ENCODE data around the gene NDC1. TPM values are rescaled to one million over a fixed set of nuclear protein-coding genes. Genes with fewer than 3 reads are reported as not detected.

NDC1 gene
- total and polyA plus RNA-seq, 7 donors = 3.0 to 12.1 (median 5.7) TPM

DNA sequence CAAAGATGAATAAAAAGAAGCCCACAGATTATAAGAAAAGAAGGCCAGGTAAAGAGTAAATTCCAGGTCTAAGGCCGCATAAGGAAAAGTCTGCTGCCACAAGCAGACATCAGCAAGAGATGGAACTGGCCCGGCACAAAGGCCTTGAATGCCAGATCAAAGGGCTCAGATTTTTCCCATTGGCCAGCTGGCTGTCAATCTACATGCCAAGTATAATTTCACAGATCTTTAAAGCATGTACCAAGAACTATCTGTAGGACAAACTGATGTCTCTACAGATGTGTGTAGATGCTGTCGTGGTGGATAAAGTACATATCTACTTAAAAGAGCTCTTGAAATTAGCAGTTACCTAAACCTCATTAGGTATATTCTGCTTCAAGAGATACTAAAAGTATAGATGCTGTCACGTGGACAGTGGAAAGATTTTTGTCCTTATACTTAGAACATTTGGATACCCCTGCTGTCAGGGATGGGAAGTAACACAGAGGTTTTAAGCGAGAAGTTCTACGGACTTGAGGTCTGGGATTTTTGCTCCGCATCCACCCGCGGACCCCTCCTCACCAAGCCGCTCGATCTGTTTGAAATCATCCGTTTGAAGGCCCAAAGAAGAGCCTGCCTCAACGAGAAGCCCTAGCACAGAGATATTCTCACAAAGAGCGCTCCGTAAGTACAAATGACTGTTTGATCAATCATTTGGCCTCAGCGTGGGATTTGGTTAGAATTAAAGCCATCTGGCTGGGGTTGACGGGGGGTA, 109.2 kb downstream of the NDC1 start:
- WGBS, 3 donors = 71 to 75% (median 73%) methylated on average over 17 of the region's 17 CpGs
- no peak for DNase-seq
- H3K9me3 ChIP-seq = no peaks in the 10 kb centered on the region

GRCh38 chr1:53728196-53728595, 109.9 kb downstream of the NDC1 start:
- Histone ChIP-seq H3K27ac (no peak overlapping the region), H3K36me3 (ENCODE audit: insufficient read depth in 1 of 2, low read depth in 1 of 2) (no peaks in the 10 kb centered on the region), H3K9me3 (no peaks in the 10 kb centered on the region), H3K4me3 (no peak overlapping the region), H3K4me1 (no peaks in the 10 kb centered on the region), H3K27me3 (ENCODE audit: insufficient read depth in 3 of 3, low read length in 2 of 3) (peaks cover 2 to 6% (median 4%) of the 10 kb centered on the region in 3 donors)
- ATAC-seq (no peak), DNase-seq (no peak)
- intact Hi-C loops (cut with DNase I) = no loop called here
- WGBS, 3 donors = 77 to 89% (median 79%) methylated on average over 1 of the region's 1 CpG
- no peak for TF ChIP-seq CTCF (IDR thresholded peaks at IDR 0.05)

More for the DNA sequence above, 109.2 kb downstream of the NDC1 start:
- TF ChIP-seq CTCF (IDR thresholded peaks at IDR 0.05) = no peak
- ATAC-seq = no peak
- Histone ChIP-seq H3K4me1 (no peaks in the 10 kb centered on the region), H3K4me3 (no peak overlapping the region), H3K27me3 (ENCODE audit: insufficient read depth in 3 of 3, low read length in 2 of 3) (peaks cover 2 to 6% (median 4%) of the 10 kb centered on the region in 3 donors), H3K36me3 (ENCODE audit: insufficient read depth in 1 of 2, low read depth in 1 of 2) (no peaks in the 10 kb centered on the region), H3K27ac (no peak overlapping the region)
- intact Hi-C loops (cut with DNase I) = no loop called here

GRCh38 chr1:53727461-53728092, 110.5 kb downstream of the NDC1 start:
- no peak for TF ChIP-seq CTCF (IDR thresholded peaks at IDR 0.05)
- no peaks in the 10 kb centered on the region for H3K36me3 ChIP-seq (ENCODE audit: insufficient read depth in 1 of 2, low read depth in 1 of 2)
- H3K4me3 ChIP-seq = no peak overlapping the region
- intact Hi-C loops (cut with DNase I) = no loop called here
- H3K27ac ChIP-seq = no peak overlapping the region
- no peaks in the 10 kb centered on the region for H3K4me1 ChIP-seq
- whole genome bisulfite sequencing, 3 donors = 86 to 92% (median 92%) methylated on average over 7 of the region's 7 CpGs
- peaks cover 2 to 6% (median 4%) of the 10 kb centered on the region in 3 donors for H3K27me3 ChIP-seq (ENCODE audit: insufficient read depth in 3 of 3, low read length in 2 of 3)
- DNase-seq = no peak
- H3K9me3 ChIP-seq = no peaks in the 10 kb centered on the region
- ATAC-seq = no peak

GRCh38 chr1:53726009-53726600, 112.0 kb downstream of the NDC1 start:
- H3K9me3 ChIP-seq = no peaks in the 10 kb centered on the region
- peaks cover 0 to 2% (median under 1%) of the 10 kb centered on the region in 3 donors for H3K27me3 ChIP-seq (ENCODE audit: insufficient read depth in 3 of 3, low read length in 2 of 3)
- TF ChIP-seq CTCF (IDR thresholded peaks at IDR 0.05) = no peak
- intact Hi-C loops (cut with DNase I) = no loop called here
- no peaks in the 10 kb centered on the region for H3K4me1 ChIP-seq
- H3K4me3 ChIP-seq = no peak overlapping the region
- 87 to 89% (median 88%) methylated on average over 8 of the region's 8 CpGs for WGBS, 3 donors
- no peaks in the 10 kb centered on the region for H3K36me3 ChIP-seq (ENCODE audit: insufficient read depth in 1 of 2, low read depth in 1 of 2)
- ATAC-seq = no peak
- H3K27ac ChIP-seq = no peak overlapping the region
- no peak for DNase-seq

All from psoas muscle (tissue), 8 donors.